Coronary artery (tissue), 2 donors: Measurements from ENCODE around the gene XRCC1.

Experiments
- DNase-seq: peaks from one replicate; pipeline ENCODE4 v3.0.0-alpha.2; 2017; ENCODE audit warnings: low spot score
- H3K27ac ChIP-seq, 2 donors: fragments of 200-600 bp; sonication (generic); one replicate each; pipeline ENCODE4 v1.5.1; 2016 to 2019
- H3K4me3 ChIP-seq: fragments of 200-600 bp; sonication (generic); 2 replicates; pipeline ENCODE4 v1.5.1; 2016; ENCODE audit warnings: mild to moderate bottlenecking, moderate library complexity
- TF ChIP-seq, protein P1 (sequence below): fragments of 200-600 bp; sonication (generic); IDR thresholded peaks from one replicate; pipeline ENCODE4 v1.5.1; 2019; ENCODE audit warnings: antibody characterized with exemption

The XRCC1 gene, protein sequence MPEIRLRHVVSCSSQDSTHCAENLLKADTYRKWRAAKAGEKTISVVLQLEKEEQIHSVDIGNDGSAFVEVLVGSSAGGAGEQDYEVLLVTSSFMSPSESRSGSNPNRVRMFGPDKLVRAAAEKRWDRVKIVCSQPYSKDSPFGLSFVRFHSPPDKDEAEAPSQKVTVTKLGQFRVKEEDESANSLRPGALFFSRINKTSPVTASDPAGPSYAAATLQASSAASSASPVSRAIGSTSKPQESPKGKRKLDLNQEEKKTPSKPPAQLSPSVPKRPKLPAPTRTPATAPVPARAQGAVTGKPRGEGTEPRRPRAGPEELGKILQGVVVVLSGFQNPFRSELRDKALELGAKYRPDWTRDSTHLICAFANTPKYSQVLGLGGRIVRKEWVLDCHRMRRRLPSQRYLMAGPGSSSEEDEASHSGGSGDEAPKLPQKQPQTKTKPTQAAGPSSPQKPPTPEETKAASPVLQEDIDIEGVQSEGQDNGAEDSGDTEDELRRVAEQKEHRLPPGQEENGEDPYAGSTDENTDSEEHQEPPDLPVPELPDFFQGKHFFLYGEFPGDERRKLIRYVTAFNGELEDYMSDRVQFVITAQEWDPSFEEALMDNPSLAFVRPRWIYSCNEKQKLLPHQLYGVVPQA

DNA sequence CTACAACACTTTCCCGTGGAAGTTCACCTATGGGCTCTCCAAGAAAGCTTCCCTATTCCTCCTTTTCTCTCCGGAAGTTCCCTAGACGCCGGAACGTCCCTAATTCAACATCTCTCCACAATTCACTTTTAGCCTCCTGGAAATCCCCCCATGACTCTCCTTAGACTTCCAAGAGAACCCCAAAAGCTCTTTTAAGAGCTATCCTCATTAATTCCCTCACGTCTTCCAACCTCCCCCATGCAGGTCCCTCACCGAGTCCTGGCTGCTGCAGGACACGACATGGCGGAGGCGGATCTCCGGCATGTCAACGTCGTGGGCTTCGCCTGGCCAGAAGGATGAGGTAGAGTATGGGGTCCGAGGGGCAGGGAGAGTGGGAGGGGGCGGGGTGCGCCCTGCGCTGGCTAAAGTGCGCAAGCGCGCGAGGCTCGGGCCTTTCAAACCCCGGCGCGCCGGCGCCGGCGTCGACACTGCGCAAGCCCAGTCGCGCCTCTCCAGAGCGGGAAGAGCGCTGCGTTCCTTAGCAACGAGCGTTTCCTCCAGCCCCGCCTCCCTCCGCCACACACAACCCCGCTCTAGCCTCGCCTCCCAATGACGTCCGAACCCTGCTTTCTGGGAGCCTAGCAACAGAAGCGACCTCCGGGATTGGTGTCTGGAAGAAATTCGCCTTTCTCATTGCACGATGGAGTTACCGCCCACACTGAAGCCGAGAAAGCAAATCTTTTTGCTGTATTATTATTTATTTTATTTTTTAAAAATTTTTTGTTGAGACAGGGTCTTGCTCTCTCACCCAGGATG is at the start of gene XRCC1, which contains the start of gene PINLYP:
Gene XRCC1, minus strand, starts transcription at position 372 of the 795 bp plus-strand sequence. Its CDS starts 69 bp downstream, at position 303.
Gene PINLYP, plus strand, starts transcription at position 646 of the 795 bp plus-strand sequence. CDS start 1,391 bp downstream, outside the sequence.
- Histone ChIP-seq H3K4me3 (peak within 1 kb of the TSS; percentile 79), H3K27ac (peak within 1 kb of the TSS; percentile 74 to 79)
- DNase-seq = peak; percentile 98
- TF ChIP-seq, protein P1, sequence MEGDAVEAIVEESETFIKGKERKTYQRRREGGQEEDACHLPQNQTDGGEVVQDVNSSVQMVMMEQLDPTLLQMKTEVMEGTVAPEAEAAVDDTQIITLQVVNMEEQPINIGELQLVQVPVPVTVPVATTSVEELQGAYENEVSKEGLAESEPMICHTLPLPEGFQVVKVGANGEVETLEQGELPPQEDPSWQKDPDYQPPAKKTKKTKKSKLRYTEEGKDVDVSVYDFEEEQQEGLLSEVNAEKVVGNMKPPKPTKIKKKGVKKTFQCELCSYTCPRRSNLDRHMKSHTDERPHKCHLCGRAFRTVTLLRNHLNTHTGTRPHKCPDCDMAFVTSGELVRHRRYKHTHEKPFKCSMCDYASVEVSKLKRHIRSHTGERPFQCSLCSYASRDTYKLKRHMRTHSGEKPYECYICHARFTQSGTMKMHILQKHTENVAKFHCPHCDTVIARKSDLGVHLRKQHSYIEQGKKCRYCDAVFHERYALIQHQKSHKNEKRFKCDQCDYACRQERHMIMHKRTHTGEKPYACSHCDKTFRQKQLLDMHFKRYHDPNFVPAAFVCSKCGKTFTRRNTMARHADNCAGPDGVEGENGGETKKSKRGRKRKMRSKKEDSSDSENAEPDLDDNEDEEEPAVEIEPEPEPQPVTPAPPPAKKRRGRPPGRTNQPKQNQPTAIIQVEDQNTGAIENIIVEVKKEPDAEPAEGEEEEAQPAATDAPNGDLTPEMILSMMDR = no peak

GRCh38 chr19:43624933-43625332 is 49.6 kb upstream of the XRCC1 start:
- TF ChIP-seq, protein P1 = no peak
- Histone ChIP-seq H3K4me3 (no peak overlapping the region), H3K27ac (no peak overlapping the region)
- DNase-seq = no peak

GRCh38 chr19:43623889-43624670 is 48.8 kb upstream of the XRCC1 start:
- no peak overlapping the region for H3K4me3 ChIP-seq
- H3K27ac ChIP-seq = no peak overlapping the region
- no peak for DNase-seq
- TF ChIP-seq, protein P1 = no peak

DNA sequence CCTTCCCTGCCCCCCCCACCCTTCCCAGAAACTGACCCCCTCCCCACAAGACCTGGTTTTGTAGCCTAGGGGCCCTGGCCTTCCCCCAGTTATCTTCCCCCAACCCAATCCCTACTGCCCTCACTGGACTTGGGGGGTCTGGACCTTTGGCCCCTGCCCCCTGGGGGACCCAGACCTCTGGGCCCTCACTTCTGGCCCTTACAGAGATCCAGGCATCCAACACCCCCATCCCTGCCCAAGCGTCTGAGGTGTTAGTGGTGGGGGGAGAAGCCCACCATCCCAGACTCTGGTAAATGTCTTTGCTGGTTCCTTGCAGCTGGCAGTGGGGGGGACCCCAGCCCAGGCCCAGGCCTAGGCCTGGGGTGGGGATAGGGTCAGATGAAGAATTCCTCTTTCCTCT is 47.6 kb upstream of the XRCC1 start:
- TF ChIP-seq, protein P1 = no peak
- H3K27ac ChIP-seq = no peak overlapping the region
- no peak overlapping the region for H3K4me3 ChIP-seq
- DNase-seq = no peak

- H3K27ac ChIP-seq = no peak overlapping the region
- TF ChIP-seq, protein P1 = no peak
- no peak overlapping the region for H3K4me3 ChIP-seq
- DNase-seq = no peak
Measured at GRCh38 chr19:43622070-43622469, 46.7 kb upstream of the XRCC1 start.
